A549 (cell line): ENCODE measurements around the gene ACTR6.

ENCODE experiments used
- CTCF ChIP-seq: fragments of >200 bp; sonication (Bioruptor Twin); formaldehyde crosslinking; IDR thresholded peaks from 3 replicates; pipeline ENCODE4 v1.5.1; 2016
- EP300 ChIP-seq, 2 experiments: fragments of >200 bp; sonication (Bioruptor Twin); formaldehyde crosslinking; IDR thresholded peaks; 2 replicates in 1 of 2; 3 replicates in 1 of 2; pipeline ENCODE4 v1.6.1; 2016 to 2017
- PHF8 ChIP-seq: fragments of 200-600 bp; sonication (generic); IDR thresholded peaks from 2 replicates; pipeline ENCODE4 v1.6.1; 2016; ENCODE audit warnings: low read depth, mild to moderate bottlenecking, antibody characterized with exemption, moderate library complexity, borderline replicate concordance
- RAD21 ChIP-seq, 2 experiments: fragments of >200 bp in 1 of 2; sonication (Bioruptor Twin) in 1 of 2; formaldehyde crosslinking in 1 of 2; IDR thresholded peaks in 1 of 2; conservative IDR thresholded peaks in 1 of 2; 2 replicates in 1 of 2; 3 replicates in 1 of 2; pipeline ENCODE4 v1.6.1; 2012 to 2018; ENCODE audit warnings: inconsistent platforms in 1 of 2

- no peak for TF ChIP-seq RAD21 (conservative IDR thresholded peaks at IDR 0.05 in 1 of 2, IDR thresholded peaks at IDR 0.05 in 1 of 2)
- TF ChIP-seq EP300 (IDR thresholded peaks at IDR 0.05), result no peak
- TF ChIP-seq CTCF, result no peak
- no peak for TF ChIP-seq PHF8
These were observed 12.6 kb upstream of the ACTR6 start for GRCh38 chr12:100187857-100188519.
